Measurements from ENCODE around the gene LTBP1.
A peak's percentile ranks its signal among the peaks of the same experiment; 100 is the strongest.

The LTBP1 gene

DNA sequence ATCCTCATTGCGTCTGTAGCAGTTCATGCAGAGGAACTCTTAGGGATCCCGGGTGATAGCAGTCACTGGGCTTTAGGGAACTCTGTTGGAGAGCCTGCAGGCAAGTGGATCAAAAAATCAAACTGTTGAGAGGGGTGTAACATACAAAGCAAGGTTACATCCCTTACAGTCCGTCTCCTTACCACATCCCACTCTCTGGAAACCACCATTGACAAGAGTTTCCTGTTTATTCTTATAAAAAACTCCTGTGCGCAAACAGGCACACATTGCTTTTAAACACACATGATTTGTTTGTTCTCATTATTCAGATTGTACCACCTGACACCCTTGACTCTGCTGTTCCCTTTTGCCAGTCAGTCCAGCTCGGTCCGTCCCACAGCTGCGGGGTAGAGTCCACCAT is 137.7 kb downstream of the LTBP1 start:
- no peaks in the 10 kb centered on the region for H3K36me3 ChIP-seq
- DNase-seq: no peak
- intact Hi-C loops (cut with DNase I; ENCODE audit: low total_unique reads): no loop called here

DNA sequence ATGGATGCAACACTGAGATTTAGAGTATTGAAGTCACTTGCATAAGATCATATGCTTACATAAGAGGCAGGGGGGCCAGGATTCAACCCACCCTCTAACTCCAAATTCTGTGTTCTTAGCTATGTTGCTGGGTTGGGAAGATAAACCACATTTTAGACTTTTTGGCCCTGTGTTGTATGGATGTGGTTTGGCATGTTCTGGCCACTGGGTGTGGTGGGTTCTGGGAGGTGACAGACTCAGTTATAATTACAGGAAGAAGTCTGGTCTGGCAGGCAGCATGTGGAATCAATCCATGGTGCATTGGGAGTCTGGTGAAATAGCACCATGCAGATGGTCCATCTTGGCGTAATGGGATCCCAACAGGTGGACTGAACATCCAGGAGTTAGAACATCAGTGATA is 138.9 kb downstream of the LTBP1 start:
- intact Hi-C loops (cut with DNase I; ENCODE audit: low total_unique reads): no loop called here
- TF ChIP-seq, protein P1, sequence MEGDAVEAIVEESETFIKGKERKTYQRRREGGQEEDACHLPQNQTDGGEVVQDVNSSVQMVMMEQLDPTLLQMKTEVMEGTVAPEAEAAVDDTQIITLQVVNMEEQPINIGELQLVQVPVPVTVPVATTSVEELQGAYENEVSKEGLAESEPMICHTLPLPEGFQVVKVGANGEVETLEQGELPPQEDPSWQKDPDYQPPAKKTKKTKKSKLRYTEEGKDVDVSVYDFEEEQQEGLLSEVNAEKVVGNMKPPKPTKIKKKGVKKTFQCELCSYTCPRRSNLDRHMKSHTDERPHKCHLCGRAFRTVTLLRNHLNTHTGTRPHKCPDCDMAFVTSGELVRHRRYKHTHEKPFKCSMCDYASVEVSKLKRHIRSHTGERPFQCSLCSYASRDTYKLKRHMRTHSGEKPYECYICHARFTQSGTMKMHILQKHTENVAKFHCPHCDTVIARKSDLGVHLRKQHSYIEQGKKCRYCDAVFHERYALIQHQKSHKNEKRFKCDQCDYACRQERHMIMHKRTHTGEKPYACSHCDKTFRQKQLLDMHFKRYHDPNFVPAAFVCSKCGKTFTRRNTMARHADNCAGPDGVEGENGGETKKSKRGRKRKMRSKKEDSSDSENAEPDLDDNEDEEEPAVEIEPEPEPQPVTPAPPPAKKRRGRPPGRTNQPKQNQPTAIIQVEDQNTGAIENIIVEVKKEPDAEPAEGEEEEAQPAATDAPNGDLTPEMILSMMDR (IDR thresholded peaks at IDR 0.05): no peak
- peak overlapping the region; percentile 40 to 63 for H3K27ac ChIP-seq

More for the DNA sequence above, 137.7 kb downstream of the LTBP1 start:
- no peak overlapping the region for H3K4me3 ChIP-seq
- H3K27ac ChIP-seq: peak overlapping the region; percentile 22 to 40
- peaks cover 0 to 60% (median 27%) of the 10 kb centered on the region in 4 donors for H3K4me1 ChIP-seq
- TF ChIP-seq, protein P1 (IDR thresholded peaks at IDR 0.05): no peak
- H3K27me3 ChIP-seq: no peaks in the 10 kb centered on the region
- no peaks in the 10 kb centered on the region for H3K9me3 ChIP-seq

DNA sequence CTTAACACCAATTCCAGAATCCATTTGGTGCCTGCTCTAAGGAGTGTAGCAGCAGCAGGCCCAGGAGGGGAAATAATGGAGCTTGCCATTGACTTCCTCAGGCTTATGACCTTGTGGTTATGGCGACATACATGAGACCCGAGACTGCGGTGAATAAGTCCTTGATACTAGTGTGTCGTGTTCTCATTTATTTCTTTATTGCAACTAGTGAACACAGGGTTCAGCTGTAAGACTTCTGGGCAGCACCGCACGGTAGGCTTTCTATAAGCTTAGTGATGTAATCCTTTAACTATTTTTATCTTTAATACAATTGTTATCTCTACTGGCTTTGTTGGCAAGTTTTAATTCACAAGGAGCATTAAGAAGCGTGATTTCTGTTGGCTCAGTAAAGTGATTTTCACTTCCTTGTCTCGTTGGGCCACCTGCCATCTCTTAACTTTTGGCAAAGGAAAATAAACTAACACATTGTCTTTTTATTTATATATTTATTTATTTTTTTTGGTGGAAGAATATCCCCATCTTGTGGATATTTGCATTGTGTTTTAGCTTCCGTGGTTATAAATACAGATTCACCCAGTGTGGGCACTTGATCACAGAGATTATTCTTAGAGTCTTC is 139.8 kb downstream of the LTBP1 start:
- intact Hi-C loops (cut with DNase I; ENCODE audit: low total_unique reads): no loop called here
- H3K27me3 ChIP-seq: no peaks in the 10 kb centered on the region
- peak overlapping the region; percentile 40 to 63 for H3K27ac ChIP-seq
- H3K4me3 ChIP-seq: no peak overlapping the region
- H3K9me3 ChIP-seq: no peaks in the 10 kb centered on the region
- no peaks in the 10 kb centered on the region for H3K36me3 ChIP-seq
- TF ChIP-seq, protein P1 (IDR thresholded peaks at IDR 0.05): peak in 1 of 2 experiments; percentile 7
- H3K4me1 ChIP-seq: peaks cover 0 to 68% (median 29%) of the 10 kb centered on the region in 4 donors
- no peak for DNase-seq

More for the DNA sequence above, 138.9 kb downstream of the LTBP1 start:
- H3K9me3 ChIP-seq: no peaks in the 10 kb centered on the region
- no peaks in the 10 kb centered on the region for H3K27me3 ChIP-seq
- peaks cover 0 to 59% (median 27%) of the 10 kb centered on the region in 4 donors for H3K4me1 ChIP-seq
- no peak overlapping the region for H3K4me3 ChIP-seq
- no peak for DNase-seq
- H3K36me3 ChIP-seq: no peaks in the 10 kb centered on the region

DNA sequence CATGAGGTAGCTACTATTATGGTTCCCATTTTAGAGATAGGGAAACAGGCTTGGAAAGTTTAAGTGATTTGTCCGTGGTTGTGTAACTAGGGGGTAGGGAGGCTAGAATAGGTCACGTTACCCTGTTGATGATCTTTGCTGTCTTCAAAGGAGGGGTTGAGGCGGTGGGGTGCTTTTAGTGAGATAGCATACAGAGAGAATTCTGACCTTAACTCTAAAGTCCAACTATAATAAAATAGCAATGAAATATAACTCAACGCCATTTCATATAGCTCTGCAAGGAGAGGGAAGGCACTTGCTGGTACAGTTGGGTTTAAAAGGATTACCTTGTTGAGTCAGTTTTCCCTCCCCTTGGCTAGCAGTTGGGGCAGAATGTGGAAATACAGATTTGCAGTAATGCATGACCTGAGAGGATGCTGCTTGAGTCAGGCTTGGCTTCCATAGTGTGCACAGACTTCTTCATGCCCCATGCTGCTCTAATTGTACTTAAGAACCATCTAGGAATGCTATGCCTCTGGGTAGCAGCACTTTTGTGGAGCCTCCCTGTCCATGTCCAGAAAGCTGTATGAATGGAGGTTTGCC is 143.9 kb downstream of the LTBP1 start:
- no peak overlapping the region for H3K4me3 ChIP-seq
- H3K27me3 ChIP-seq: no peaks in the 10 kb centered on the region
- TF ChIP-seq, protein P1 (IDR thresholded peaks at IDR 0.05): no peak
- no peak for DNase-seq
- H3K36me3 ChIP-seq: no peaks in the 10 kb centered on the region
- H3K27ac ChIP-seq: peak overlapping the region; percentile 75 to 78
- intact Hi-C loops (cut with DNase I; ENCODE audit: low total_unique reads): no loop called here
- peaks cover 0 to 5% (median 0%) of the 10 kb centered on the region in 3 donors for H3K9me3 ChIP-seq
- peaks cover 0 to 67% (median 22%) of the 10 kb centered on the region in 4 donors for H3K4me1 ChIP-seq

DNA sequence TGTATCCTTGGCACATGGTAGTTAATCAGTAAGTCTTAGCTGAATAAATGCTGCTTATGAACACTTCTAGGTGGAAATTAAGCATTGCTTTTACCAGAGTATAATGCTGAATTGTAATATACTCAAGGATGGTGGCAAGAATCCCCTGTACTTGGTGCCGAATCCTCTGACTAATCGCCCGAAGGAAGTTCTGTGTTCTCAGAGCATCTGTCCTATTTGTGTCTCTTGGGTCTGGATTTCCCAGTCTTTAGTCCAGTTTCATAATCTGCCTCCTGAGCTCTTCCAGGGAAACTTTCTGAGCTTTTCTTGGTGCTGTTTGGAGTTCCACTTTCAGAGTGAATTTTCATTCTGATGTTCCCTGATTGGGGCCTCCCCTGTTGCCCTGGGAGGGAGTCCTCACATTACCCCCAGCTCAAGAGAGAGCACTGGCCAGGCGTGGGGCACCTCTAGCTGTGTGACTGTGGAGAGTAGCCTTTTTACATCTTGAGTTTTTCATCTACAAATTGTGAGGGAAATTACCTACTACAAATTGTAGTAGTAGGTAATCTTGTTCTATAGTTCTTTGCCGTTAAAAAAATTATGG is 144.9 kb downstream of the LTBP1 start:
- intact Hi-C loops (cut with DNase I; ENCODE audit: low total_unique reads): no loop called here
- Histone ChIP-seq H3K4me3 (peak overlapping the region in 1 of 2 donors; percentile 8), H3K9me3 (peaks cover 0 to 5% (median 0%) of the 10 kb centered on the region in 3 donors), H3K36me3 (no peaks in the 10 kb centered on the region), H3K27ac (peak overlapping the region; percentile 75 to 78), H3K27me3 (no peaks in the 10 kb centered on the region), H3K4me1 (peaks cover 0 to 57% (median 13%) of the 10 kb centered on the region in 4 donors)
- TF ChIP-seq, protein P1 (IDR thresholded peaks at IDR 0.05): no peak
- no peak for DNase-seq
